T47D (cell line): ENCODE measurements around the gene NCF1.
"Not testable (repeated sequence)": the region's sequence is repeated elsewhere in the genome, so short reads cannot be mapped to it uniquely, and the experiment has no call there.

Source experiments
- DNase-seq, 2 experiments: peaks; one replicate each; pipeline versions ENCODE4 v3.0.0 to v3.0.0-alpha.2; 2011 to 2012; ENCODE audit warnings: low read depth in 1 of 2, low spot score in 1 of 2
- JUND ChIP-seq: IDR thresholded peaks from 2 replicates; pipeline ENCODE4 v1.6.1; 2012; ENCODE audit warnings: low read depth
- in situ Hi-C: cut with HindIII; loops from 2 replicates; pipeline ENCODE4 v1.10.0; 2016; ENCODE audit warnings: low sequenced_read_pairs, low pct_unique_long_range_greater_than_20kb

Gene NCF1

DNA sequence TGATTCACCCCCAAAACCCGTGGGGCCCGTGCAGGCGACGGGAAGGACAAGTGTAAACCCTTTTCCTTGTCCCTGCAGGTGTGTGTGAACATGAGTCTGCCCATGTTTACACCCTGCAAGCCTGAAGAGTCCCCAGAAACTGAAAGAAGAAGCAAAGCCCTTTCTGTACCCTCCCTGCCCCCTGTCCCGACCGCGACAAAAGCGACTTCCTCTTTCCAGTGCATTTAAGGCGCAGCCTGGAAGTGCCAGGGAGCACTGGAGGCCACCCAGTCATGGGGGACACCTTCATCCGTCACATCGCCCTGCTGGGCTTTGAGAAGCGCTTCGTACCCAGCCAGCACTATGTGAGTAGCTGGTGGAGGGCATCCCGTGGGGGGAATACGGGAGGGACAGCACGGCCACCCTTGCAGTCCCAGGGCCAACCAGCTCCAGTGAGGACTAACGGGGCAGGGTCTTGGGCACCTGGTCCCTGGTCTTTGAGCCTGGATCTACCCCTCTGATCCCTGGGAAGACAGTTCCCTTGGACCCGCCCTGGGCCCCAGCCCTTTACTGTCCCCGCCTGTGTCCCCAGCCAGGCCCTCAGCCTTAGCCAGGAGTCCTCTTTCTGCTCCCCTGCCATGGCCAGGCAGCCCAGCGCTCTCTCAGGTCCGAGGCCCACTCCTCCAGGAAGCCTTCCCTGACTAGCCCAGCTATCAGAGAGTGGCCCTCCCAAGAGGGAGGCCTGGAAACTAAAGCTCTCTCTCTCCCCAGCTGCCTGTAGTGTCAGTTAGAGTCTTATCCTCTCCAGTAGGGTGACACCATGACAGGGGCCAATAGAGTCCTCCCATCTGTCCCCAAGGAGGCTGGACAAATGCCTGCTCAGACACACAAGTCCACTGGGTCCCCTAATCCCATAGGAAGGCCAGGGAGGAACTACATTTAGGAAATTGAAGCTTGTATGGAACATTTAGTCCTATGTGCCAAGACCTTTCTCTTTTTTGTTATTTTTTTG is at the start of gene NCF1:
TSS of gene NCF1 (plus strand) at position 252 of the 991 bp plus-strand sequence. CDS start at position 273, 21 bp downstream.
- DNase-seq, in situ Hi-C loops: not testable (repeated sequence)

DNA sequence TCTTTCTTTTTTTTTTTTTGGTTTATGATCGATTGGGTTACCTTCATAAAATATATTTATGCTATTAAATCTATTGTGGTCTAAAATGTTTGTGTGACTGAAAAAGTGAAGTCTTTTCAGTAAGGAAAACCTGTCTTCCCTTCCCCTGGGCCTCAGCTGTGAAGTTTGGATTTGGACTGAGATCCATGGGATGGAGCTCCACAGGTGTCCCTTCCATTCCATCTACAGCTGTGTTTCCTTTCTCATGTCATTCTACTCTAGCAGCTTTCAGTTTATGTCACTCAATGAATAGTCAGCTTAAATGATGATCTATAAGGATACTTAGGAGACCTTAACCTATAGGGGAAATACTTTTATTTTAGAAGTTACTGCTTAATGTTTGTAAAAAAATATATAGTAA is 48.0 kb upstream of the NCF1 start:
- TF ChIP-seq JUND: no peak
- in situ Hi-C loops: no loop called here
- no peak for DNase-seq

DNA sequence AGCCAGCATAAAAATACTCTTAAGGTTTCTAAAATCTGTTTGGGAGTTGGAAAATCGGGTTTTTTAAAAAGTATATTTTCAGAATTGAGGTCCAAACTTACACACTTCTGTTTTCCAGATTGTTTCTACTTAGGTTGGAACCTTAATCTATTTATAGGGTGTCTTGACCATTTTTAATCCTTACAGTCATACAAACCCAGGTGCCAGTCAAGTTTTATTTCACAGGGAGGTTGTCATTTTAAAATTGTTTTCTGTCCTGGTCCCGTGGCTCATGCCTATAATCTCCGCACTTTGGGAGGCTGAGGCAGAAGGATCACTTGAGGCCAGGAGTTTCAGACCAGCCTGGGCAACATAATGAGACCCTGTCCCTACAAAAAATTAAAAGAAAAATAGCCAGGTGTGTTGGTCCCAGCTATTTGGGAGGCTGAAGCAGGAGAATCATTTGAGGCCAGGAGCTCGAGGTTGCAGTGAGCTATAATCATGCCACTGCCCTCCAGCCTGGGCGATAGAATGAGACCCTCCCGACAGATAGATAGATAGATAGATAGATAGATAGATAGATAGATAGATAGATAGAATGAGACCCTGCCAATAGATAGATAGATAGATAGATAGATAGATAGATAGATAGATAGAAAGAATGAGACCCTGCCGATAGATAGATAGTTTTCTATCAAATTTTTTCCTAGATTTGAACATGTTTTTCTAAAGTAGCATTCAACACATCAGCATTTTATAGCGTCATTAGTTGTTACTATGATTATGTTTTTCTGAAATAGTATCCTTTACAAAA is 47.3 kb upstream of the NCF1 start:
- no peak for DNase-seq
- in situ Hi-C loops: no loop called here
- TF ChIP-seq JUND: no peak

DNA sequence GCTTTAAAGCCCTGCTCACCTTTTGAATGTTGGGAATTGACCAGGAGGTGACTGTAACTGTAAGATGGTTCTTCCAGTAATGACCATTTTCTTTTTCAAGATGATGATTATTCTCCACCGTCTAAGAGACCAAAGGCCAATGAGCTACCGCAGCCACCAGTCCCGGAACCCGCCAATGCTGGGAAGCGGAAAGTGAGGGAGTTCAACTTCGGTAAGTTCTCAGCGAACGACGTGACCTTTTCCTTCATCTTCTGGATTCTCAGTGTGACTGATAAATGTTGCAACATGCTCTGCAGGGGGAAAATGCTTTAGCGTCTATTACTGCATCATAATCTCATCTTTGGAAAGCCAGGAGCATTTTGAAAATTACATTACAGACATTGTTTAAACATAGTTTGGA is 45.1 kb upstream of the NCF1 start:
- DNase-seq, in situ Hi-C loops: not testable (repeated sequence)

DNA sequence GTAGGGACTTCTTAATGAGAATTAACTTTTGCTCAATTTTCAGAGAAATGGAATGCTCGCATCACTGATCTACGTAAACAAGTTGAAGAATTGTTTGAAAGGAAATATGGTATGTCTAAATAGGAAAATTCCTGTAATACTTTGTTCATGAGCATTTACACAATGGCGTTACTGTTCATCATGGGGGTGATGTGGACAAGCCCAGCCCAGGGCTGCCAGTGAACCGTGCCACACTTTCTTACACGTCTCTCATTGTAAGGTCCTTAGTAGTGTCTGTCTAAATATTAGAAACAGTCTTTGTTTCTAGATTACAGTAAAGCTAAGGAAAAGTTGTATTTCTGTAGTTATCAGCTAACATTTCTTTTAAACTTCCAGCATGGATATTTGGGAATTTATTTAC is 43.6 kb upstream of the NCF1 start:
- in situ Hi-C loops, DNase-seq: not testable (repeated sequence)

DNA sequence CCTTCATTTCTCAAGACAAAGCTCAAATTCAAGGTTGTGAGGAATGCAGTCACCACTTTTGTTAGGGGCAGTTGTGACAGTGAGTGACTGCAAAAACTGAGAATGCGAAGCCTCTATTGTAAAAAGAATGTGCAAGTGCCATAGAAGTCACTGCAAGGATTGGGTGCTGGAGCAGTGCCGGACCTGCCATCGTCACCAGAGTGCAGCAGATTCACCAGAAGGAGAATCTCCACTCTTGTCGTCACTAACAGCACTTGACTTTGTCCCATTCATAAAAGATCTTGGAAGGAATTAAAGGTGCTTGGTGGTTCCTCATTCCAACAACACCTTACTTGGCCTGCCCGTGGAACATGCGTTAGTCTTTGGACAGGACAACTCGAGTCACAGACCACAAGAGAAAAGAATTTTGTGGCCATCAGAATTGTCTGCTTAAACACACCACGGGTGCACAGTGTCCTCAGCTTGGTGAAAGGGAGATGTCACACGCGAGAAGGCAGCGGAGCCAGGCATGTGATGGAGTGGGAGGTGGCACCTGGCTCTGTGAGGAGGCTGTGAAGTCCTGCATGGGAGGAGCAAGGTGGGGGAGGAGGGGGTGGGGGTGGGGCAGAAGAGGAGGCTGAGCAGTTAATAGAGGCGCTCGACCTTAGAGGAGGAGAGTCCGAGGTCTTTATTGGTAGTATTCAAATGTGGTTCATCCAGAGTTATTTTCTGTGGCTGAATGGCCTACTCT is 33.7 kb upstream of the NCF1 start:
- DNase-seq, in situ Hi-C loops: not testable (repeated sequence)

DNA sequence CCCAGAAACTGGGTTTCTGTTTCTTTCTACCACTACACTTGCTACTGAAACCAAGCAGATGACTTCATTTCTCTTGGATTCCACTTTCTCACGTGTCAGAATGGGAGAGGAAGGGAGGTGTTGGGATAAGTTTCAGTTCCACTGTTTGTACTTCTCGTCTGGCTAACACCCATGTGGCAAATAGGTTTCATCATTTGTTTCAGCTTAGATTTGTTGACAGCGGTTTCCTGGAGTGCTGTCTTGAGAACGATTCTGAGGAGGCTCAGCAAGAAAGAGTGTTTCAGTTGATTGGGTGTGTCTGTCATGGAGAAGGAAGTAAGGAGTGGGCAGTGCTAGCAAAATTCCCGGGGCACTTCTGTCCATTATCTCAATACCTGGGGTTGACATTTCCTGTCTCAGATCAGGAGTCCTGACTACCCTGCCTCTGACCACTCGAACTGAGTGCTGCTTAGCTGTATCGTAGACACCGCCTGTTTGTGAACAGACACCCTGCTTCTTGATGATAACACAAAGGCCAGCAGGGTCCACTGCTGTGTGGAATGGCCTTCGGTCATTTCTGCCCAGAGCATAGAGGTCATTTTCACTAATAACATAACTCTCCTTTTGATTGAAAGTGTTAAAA is 29.8 kb upstream of the NCF1 start:
- in situ Hi-C loops: not testable (repeated sequence)

DNA sequence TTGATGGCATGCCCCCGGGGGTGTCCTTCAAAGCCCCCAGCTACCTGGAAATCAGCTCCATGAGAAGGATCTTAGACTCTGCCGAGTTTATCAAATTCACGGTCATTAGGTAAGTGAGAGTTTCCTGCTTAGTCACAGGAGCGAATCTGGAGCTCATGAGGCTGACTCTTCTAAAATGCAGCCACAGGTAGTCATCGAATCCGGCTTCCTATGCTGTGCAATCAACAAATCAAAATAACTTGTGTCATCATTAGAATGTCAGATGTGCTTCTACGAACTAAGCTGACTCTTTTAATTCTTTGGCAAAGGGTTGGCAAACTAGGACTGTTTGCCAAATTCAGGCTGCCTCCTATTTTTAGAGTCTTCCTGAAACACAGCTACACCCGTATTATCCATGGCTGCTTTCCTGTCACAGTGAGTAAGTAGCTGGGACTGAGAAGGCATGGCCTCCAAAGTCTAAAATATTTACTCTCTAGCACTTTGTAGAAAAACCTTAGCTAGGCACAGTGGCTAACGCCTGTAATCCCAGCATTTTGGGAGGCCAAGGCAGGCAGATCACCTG is 19.8 kb upstream of the NCF1 start:
- in situ Hi-C loops, DNase-seq: not testable (repeated sequence)

More for the DNA sequence above, 29.8 kb upstream of the NCF1 start:
- DNase-seq: not testable (repeated sequence)

DNA sequence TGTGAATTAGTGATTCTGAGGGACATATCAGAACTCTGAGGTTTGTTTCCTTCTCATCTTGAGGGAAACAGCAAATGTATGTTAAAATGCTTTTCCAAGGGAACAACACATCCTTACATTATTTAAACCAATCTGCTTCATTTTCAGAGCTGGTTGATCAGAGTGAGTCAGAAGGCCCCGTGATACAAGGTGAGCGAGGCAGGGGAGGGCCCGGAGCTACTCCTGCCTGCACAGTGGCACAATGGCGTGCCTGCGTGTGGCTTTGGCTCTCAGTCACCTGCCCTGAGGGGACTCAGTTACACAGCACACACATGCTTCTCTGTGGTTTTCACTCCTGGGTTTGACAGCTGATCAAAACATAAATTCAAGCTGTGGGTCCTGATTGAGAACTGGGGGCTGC is 17.1 kb upstream of the NCF1 start:
- in situ Hi-C loops, DNase-seq: not testable (repeated sequence)

DNA sequence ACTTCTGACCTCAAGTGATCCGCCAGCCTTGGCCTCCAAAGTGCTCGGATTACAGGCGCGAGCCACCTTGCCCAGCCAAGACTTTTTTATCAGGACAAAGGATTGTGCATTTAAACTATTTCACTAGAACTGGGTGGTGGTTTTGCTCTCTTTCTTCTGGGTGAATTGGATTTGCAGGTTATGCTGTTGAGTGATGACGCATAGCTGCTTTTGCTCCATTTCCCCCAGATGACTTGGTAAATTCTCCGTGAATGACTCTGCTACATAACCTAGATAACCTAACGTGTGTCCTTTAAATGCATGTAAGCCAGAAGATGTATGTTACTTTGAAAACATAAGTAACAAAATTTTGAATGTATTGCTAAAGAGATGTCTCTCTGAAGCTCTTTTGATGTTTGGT is 15.5 kb upstream of the NCF1 start:
- DNase-seq, in situ Hi-C loops: not testable (repeated sequence)

DNA sequence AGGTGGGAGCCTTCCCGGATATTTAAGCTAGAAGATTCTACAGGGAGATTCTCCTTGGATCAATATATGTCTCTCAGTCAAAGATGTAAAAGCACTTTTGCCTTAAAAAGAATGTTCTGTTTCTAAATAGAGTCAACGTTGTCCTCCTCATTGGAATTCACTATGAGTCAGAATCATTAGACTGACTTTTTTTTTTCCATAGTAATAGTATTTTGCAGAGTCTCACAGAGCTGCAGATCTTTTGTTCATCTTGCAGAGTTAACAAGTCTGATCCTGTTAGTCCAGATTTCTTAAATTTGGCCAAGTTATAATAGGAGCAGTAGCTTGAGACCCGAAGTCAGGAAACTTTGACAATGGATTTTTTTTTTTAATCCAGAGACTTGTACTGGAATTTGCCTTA is 14.8 kb upstream of the NCF1 start:
- in situ Hi-C loops, DNase-seq: not testable (repeated sequence)

DNA sequence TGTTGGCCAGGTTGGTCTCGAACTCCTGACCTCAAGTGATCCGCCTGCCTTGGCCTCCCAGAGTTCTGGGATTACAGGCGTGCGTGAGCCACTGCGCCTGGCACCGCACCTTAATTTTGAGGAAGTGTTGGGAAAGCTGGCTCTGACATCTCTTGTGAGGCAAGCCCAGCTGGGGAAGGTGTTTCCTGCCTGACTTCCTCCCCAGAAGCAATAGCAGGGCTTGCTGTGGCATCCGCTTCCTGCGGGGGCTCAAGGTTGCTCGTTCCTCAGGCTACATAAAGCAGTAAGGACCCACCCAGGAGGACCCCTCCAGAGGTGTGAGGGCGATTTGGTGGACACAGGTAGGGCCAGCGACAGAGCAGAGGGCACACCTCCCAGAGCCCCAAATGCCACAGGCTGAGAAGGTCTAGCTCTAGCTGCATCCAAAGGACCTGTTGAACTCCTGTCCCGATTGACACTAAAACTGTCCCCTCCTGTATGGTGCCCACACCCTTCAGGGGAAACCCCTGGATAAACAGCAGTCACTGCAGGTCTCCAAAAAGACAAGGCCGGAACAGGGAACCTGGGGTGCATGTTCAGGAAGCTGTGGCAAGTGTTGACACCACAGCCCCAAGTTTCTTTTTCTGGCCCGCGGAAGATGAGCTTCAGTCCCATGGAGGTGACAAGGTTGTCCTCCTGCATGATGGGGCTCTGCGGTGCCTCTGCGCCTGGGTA is 8.4 kb upstream of the NCF1 start:
- in situ Hi-C loops, DNase-seq: not testable (repeated sequence)

DNA sequence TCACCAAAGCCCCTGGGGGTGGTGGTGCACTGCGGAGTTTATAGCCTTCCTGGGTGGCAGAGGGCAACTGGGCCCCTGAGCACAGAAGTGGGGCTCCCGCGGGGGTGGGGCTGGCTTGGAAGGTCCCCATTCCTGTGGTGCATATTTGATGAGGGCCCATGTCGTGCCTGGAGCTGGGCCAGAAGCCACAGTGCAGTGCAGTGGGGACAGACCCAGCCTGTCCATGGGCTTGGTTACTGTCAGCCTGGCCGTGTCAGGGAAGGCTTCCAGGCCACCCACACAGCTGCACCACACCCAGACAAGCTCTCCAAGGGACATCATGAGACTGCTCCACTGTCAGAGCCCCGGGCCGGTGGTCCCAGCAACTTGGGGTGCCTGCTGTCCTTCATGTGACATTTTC is 7.3 kb upstream of the NCF1 start:
- DNase-seq, in situ Hi-C loops: not testable (repeated sequence)

DNA sequence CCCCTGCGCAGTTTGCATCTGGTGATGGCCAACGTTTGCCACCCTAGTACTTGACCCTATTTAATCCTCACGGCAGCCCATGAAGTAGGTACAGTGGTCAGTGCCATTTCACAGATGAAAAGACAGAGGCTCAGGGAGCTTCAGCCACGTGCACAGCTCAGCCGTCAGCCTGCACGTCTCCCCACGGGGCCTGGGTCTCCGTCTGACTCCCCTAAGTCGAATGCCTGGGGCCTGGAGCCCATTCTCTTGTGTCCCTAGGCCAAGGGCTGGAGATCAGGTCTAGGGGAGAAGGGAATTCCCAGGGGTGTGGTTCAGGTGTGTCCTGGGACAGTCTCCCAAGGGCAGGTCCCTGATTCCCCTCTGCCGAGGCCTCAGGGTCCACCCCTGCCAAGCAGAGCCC is 6.8 kb upstream of the NCF1 start:
- in situ Hi-C loops, DNase-seq: not testable (repeated sequence)

DNA sequence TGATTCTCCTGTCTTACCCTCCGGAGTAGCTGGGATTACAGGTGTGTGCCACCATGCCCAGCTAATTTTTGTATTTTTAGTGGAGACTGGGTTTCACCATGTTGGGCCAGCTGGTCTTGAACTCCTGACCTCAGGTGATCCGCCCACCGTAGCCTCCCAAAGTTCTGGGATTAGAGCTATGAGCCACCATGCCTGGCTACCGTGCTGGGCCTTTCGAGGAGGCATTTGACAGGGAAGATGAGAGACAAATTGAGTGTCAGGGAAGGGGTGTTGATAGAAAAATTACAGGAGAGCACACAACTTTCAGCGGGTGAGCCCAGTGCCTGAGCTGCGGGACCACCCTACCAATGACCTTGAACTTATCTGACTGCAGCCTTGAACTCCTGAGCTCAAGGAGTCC is 3.7 kb upstream of the NCF1 start:
- DNase-seq, in situ Hi-C loops: not testable (repeated sequence)

DNA sequence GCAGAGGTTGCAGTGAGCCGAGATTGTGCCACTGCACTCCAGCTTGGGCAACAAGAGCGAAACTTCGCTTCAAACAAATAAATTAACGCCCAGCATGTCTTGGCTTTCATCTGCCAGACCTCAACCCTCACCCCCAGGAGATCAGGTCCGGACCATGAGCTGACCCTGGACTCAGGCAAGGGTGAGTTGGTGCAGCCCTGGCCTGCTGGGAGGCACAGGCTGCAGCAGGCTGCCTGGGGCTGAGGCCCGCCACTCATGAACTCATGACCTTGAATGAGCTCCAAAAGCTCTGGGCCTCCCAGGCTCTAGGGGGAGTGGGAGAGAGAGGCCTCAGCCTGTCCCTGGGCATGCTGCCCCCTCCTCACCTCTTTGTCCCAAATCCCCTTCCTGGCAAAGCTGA is 1.7 kb upstream of the NCF1 start:
- DNase-seq, in situ Hi-C loops: not testable (repeated sequence)
